HepG2 (cell line): ENCODE data around the gene SLC2A4. TPM values are rescaled to one million over a fixed set of nuclear protein-coding genes. Genes with fewer than 3 reads are reported as not detected.

Experiments
- KLF16 ChIP-seq, 2 experiments: sonication (generic) in 1 of 2; formaldehyde crosslinking in 1 of 2; IDR thresholded peaks; 2 replicates each; pipeline versions ENCODE4 v1.6.1 to v1.8.0; 2016 to 2023; ENCODE audit warnings: missing genetic modification reagents in 2 of 2, missing compliant biosample characterization in 1 of 2
- MATR3 ChIP-seq: sonication (generic); formaldehyde crosslinking; IDR thresholded peaks from 2 replicates; pipeline ENCODE4 v1.4.0; 2020; ENCODE audit warnings: missing genetic modification reagents
- NFIB ChIP-seq: sonication (generic); formaldehyde crosslinking; IDR thresholded peaks from 2 replicates; pipeline ENCODE4 v1.9.0; 2021; ENCODE audit warnings: missing genetic modification reagents, mild to moderate bottlenecking, borderline replicate concordance
- PHF5A ChIP-seq: IDR thresholded peaks from one replicate; pipeline ENCODE4 v1.6.1; 2018; ENCODE audit warnings: low read depth, missing genetic modification reagents; ENCODE audit not compliant: unreplicated experiment
- TOE1 ChIP-seq: sonication (generic); formaldehyde crosslinking; IDR thresholded peaks from 2 replicates; pipeline ENCODE4 v1.4.0; 2020; ENCODE audit warnings: mild to moderate bottlenecking, missing genetic modification reagents
- ZFP82 ChIP-seq: sonication (generic); formaldehyde crosslinking; IDR thresholded peaks from 2 replicates; pipeline ENCODE4 v1.5.1; 2020; ENCODE audit warnings: mild to moderate bottlenecking, missing genetic modification reagents, borderline replicate concordance
- ZNF558 ChIP-seq: sonication (generic); formaldehyde crosslinking; IDR thresholded peaks from 2 replicates; pipeline ENCODE4 v1.9.0; 2022; ENCODE audit warnings: mild to moderate bottlenecking, missing genetic modification reagents, borderline replicate concordance
- ZNF781 ChIP-seq: sonication (generic); formaldehyde crosslinking; IDR thresholded peaks from 2 replicates; pipeline ENCODE4 v1.5.1; 2020; ENCODE audit warnings: borderline replicate concordance, mild to moderate bottlenecking, missing genetic modification reagents; ENCODE audit errors: not compliant biosample characterization
- polyA plus RNA-seq, 8 experiments: library from polyadenylated mRNA; depleted of rRNA in 3 of 8; stranded (reverse) in 7 of 8; unstranded in 1 of 8; fragments of >200 nt; fragmentation: Illumina TruSeq in 4 of 8; extraction: Trizol in 4 of 8; gene quantifications; 2 replicates each; pipeline versions ENCODE4 v1.2.1 to v1.2.3, GENCODE V29; 2011 to 2016; ENCODE audit warnings: low read depth in 4 of 8, missing spikeins in 1 of 8, mixed read lengths in 1 of 8; ENCODE audit not compliant: insufficient read depth in 1 of 8
- total RNA-seq, 5 experiments: library from RNA; depleted of rRNA; stranded (reverse); fragments of >200 nt; fragmentation: Illumina TruSeq; extraction: Trizol; gene quantifications; 2 replicates each; pipeline ENCODE4 v1.2.3, GENCODE V29; 2016; ENCODE audit warnings: low read depth in 1 of 5
- TF ChIP-seq, protein P1 (sequence below): sonication (generic); formaldehyde crosslinking; IDR thresholded peaks from one replicate; pipeline ENCODE4 v1.5.1; 2020; ENCODE audit warnings: mild to moderate bottlenecking, missing genetic modification reagents; ENCODE audit errors: not compliant biosample characterization
- TF ChIP-seq, protein P2 (sequence below): IDR thresholded peaks from 2 replicates; pipeline ENCODE4 v1.6.1; 2012; ENCODE audit warnings: low read length, improper control_type of control experiment
- TF ChIP-seq, protein P3 (sequence below): IDR thresholded peaks from 2 replicates; pipeline ENCODE4 v1.4.0; 2020; ENCODE audit warnings: mild to moderate bottlenecking, missing genetic modification reagents

Gene SLC2A4
- total and polyA plus RNA-seq, 2 of the 13 experiments (the other 11 are each of a cell fraction or from before 2014, with no cell fraction given) = 4.9 to 5.8 TPM

DNA sequence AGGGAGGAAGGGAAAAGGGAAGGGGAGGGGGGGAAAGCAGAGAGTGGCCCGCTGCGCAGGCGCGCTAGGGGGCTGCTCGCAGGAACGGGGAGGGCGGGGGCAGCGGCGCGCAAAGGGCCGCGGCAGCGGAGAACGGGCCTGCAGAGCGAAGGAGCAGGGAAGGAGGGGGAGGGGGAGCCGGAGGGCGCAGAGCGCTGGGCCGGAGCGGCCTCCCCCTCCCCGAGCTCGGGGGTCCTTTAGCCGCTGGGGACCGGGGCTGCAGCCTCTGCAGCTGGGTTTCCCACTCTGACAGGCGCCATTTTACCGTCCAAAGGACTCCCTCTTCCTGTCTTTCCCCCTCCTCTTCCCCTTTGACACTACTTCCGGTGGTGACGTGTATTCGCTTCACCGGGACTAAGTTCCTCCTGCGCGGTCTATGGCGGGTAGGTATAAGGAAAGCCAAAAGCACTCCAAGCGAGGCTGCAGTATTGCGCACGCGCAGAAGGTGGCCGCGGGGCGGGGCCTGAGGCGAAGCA is 29.8 kb upstream of the SLC2A4 start, which contains the start of gene CTDNEP1 (continued):
- TF ChIP-seq, protein P1, sequence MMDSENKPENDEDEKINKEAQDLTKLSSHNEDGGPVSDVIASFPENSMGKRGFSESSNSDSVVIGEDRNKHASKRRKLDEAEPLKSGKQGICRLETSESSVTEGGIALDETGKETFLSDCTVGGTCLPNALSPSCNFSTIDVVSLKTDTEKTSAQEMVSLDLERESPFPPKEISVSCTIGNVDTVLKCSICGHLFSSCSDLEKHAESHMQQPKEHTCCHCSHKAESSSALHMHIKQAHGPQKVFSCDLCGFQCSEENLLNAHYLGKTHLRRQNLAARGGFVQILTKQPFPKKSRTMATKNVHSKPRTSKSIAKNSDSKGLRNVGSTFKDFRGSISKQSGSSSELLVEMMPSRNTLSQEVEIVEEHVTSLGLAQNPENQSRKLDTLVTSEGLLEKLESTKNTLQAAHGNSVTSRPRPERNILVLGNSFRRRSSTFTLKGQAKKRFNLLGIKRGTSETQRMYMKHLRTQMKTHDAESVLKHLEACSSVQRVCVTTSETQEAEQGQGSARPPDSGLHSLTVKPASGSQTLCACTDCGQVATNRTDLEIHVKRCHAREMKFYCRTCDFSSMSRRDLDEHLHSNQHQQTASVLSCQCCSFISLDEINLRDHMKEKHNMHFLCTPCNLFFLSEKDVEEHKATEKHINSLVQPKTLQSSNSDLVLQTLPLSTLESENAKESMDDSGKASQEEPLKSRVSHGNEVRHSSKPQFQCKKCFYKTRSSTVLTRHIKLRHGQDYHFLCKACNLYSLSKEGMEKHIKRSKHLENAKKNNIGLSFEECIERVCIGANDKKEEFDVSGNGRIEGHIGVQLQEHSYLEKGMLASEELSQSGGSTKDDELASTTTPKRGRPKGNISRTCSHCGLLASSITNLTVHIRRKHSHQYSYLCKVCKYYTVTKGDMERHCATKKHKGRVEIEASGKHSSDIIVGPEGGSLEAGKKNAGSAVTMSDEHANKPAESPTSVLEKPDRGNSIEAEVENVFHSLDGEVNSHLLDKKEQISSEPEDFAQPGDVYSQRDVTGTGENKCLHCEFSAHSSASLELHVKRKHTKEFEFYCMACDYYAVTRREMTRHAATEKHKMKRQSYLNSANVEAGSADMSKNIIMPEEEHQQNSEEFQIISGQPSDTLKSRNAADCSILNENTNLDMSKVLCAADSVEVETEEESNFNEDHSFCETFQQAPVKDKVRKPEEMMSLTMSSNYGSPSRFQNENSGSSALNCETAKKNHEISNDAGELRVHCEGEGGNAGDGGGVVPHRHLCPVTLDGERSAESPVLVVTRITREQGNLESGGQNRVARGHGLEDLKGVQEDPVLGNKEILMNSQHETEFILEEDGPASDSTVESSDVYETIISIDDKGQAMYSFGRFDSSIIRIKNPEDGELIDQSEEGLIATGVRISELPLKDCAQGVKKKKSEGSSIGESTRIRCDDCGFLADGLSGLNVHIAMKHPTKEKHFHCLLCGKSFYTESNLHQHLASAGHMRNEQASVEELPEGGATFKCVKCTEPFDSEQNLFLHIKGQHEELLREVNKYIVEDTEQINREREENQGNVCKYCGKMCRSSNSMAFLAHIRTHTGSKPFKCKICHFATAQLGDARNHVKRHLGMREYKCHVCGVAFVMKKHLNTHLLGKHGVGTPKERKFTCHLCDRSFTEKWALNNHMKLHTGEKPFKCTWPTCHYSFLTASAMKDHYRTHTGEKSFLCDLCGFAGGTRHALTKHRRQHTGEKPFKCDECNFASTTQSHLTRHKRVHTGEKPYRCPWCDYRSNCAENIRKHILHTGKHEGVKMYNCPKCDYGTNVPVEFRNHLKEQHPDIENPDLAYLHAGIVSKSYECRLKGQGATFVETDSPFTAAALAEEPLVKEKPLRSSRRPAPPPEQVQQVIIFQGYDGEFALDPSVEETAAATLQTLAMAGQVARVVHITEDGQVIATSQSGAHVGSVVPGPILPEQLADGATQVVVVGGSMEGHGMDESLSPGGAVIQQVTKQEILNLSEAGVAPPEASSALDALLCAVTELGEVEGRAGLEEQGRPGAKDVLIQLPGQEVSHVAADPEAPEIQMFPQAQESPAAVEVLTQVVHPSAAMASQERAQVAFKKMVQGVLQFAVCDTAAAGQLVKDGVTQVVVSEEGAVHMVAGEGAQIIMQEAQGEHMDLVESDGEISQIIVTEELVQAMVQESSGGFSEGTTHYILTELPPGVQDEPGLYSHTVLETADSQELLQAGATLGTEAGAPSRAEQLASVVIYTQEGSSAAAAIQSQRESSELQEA (CRISPR knock-in tag) = no peak
- TF ChIP-seq ZNF781 (CRISPR knock-in tag) (peak; percentile 8), PHF5A (CRISPR knock-in tag) (no peak), NFIB (no peak), TOE1 (CRISPR knock-in tag) (no peak), KLF16 (CRISPR knock-in tag; IDR thresholded peaks at IDR 0.05) (no peak), ZFP82 (CRISPR knock-in tag) (0 out of 2 replicates have a peak, but pooled peaks have one; percentile 43), ZNF558 (CRISPR knock-in tag) (0 out of 2 replicates have a peak, but pooled peaks have one; percentile 73), MATR3 (CRISPR knock-in tag) (no peak)
- TF ChIP-seq, protein P2, sequence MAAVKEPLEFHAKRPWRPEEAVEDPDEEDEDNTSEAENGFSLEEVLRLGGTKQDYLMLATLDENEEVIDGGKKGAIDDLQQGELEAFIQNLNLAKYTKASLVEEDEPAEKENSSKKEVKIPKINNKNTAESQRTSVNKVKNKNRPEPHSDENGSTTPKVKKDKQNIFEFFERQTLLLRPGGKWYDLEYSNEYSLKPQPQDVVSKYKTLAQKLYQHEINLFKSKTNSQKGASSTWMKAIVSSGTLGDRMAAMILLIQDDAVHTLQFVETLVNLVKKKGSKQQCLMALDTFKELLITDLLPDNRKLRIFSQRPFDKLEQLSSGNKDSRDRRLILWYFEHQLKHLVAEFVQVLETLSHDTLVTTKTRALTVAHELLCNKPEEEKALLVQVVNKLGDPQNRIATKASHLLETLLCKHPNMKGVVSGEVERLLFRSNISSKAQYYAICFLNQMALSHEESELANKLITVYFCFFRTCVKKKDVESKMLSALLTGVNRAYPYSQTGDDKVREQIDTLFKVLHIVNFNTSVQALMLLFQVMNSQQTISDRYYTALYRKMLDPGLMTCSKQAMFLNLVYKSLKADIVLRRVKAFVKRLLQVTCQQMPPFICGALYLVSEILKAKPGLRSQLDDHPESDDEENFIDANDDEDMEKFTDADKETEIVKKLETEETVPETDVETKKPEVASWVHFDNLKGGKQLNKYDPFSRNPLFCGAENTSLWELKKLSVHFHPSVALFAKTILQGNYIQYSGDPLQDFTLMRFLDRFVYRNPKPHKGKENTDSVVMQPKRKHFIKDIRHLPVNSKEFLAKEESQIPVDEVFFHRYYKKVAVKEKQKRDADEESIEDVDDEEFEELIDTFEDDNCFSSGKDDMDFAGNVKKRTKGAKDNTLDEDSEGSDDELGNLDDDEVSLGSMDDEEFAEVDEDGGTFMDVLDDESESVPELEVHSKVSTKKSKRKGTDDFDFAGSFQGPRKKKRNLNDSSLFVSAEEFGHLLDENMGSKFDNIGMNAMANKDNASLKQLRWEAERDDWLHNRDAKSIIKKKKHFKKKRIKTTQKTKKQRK = no peak
- TF ChIP-seq, protein P3, sequence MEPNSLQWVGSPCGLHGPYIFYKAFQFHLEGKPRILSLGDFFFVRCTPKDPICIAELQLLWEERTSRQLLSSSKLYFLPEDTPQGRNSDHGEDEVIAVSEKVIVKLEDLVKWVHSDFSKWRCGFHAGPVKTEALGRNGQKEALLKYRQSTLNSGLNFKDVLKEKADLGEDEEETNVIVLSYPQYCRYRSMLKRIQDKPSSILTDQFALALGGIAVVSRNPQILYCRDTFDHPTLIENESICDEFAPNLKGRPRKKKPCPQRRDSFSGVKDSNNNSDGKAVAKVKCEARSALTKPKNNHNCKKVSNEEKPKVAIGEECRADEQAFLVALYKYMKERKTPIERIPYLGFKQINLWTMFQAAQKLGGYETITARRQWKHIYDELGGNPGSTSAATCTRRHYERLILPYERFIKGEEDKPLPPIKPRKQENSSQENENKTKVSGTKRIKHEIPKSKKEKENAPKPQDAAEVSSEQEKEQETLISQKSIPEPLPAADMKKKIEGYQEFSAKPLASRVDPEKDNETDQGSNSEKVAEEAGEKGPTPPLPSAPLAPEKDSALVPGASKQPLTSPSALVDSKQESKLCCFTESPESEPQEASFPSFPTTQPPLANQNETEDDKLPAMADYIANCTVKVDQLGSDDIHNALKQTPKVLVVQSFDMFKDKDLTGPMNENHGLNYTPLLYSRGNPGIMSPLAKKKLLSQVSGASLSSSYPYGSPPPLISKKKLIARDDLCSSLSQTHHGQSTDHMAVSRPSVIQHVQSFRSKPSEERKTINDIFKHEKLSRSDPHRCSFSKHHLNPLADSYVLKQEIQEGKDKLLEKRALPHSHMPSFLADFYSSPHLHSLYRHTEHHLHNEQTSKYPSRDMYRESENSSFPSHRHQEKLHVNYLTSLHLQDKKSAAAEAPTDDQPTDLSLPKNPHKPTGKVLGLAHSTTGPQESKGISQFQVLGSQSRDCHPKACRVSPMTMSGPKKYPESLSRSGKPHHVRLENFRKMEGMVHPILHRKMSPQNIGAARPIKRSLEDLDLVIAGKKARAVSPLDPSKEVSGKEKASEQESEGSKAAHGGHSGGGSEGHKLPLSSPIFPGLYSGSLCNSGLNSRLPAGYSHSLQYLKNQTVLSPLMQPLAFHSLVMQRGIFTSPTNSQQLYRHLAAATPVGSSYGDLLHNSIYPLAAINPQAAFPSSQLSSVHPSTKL (CRISPR knock-in tag) = no peak
